Fibroblast of the aortic adventitia (primary cell): ENCODE data around the gene IGF1R. TPM values are rescaled to one million over a fixed set of nuclear protein-coding genes. Genes with fewer than 3 reads are reported as not detected.
A peak's percentile ranks its signal among the peaks of the same experiment; 100 is the strongest.

ENCODE experiments used
- DNase-seq: peaks from one replicate; pipeline ENCODE4 v3.0.0-alpha.2; 2010; ENCODE audit warnings: low read depth
- H3K4me3 ChIP-seq: 2 replicates; pipeline ENCODE4 v1.5.1; 2011; ENCODE audit warnings: low read depth, mild to moderate bottlenecking, control low read depth, low read length, moderate library complexity
- CTCF ChIP-seq: IDR thresholded peaks from 2 replicates; pipeline ENCODE4 v1.5.1; 2011; ENCODE audit warnings: mild to moderate bottlenecking, low read length, control low read depth, inconsistent platforms; ENCODE audit not compliant: insufficient read depth
- total RNA-seq: library from RNA; depleted of rRNA; stranded (reverse); fragments of >200 nt; gene quantifications from 2 replicates; pipeline ENCODE4 v1.2.3, GENCODE V29; 2012; ENCODE audit warnings: low replicate concordance

IGF1R gene
- total RNA-seq, 1 donor, result 45.6 TPM

- no peak for TF ChIP-seq CTCF
- peak; percentile 87 for DNase-seq
- no peak overlapping the region for H3K4me3 ChIP-seq
Observed at GRCh38 chr15:98653686-98654085, 5.3 kb downstream of the IGF1R start.

- no peak for TF ChIP-seq CTCF
- DNase-seq, result no peak
- H3K4me3 ChIP-seq, result no peak overlapping the region
Observed at GRCh38 chr15:98654790-98655360, 6.5 kb downstream of the IGF1R start.

- no peak for DNase-seq
- no peak for TF ChIP-seq CTCF
- H3K4me3 ChIP-seq, result no peak overlapping the region
Observed at GRCh38 chr15:98655732-98656131, 7.4 kb downstream of the IGF1R start.

- DNase-seq, result peak; percentile 40
- H3K4me3 ChIP-seq, result peak overlapping the region; percentile 29
Observed at GRCh38 chr15:98657721-98658120, 9.4 kb downstream of the IGF1R start.

GRCh38 chr15:98658831-98659699 lies 10.7 kb downstream of the IGF1R start:
- no peak overlapping the region for H3K4me3 ChIP-seq
- DNase-seq, result peak; percentile 79
- TF ChIP-seq CTCF, result peak; percentile 93

More at GRCh38 chr15:98657721-98658120, 9.4 kb downstream of the IGF1R start:
- no peak for TF ChIP-seq CTCF

GRCh38 chr15:98660055-98660454 lies 11.7 kb downstream of the IGF1R start:
- no peak for DNase-seq
- no peak overlapping the region for H3K4me3 ChIP-seq
- no peak for TF ChIP-seq CTCF
